ENCODE results near the gene FOXL2NB. TPM values are rescaled to one million over a fixed set of nuclear protein-coding genes. Genes with fewer than 3 reads are reported as not detected.

The FOXL2NB gene
- total RNA-seq, 3 donors from 2014 or later = 0.33 TPM; not detected in 2

DNA sequence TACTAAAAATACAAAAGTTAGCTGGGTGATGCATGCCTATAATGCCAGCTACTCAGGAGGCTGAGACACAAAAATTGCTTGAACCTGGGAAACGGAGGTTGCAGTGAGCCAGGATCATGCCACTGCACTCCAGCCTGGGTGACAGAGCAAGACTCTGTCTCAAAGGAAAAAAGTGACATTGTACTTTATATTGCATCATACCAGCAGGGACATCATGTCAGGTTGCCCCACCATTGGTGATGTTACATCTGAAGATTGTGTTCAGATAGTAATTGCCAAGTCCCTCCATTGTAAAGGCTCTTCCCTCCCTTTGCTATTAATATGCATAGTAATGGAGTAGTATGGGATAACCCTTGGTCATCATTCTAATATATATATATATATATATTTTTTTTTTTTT lies 44.8 kb upstream of the FOXL2NB start:
- TF ChIP-seq POLR2A (IDR thresholded peaks at IDR 0.05) (no peak), POLR2AphosphoS5 (IDR thresholded peaks at IDR 0.05) (no peak), CTCF (IDR thresholded peaks at IDR 0.05) (no peak)
- Histone ChIP-seq H3K9me3 (no peaks in the 10 kb centered on the region), H3K36me3 (no peaks in the 10 kb centered on the region), H3K27me3 (no peaks in the 10 kb centered on the region), H3K27ac (no peak overlapping the region), H3K4me1 (no peaks in the 10 kb centered on the region), H3K4me3 (no peak overlapping the region)
- no peak for DNase-seq (ENCODE audit: low spot score in 2 of 2)
- intact Hi-C loops (cut with DNase I; ENCODE audit: low total_unique reads) = no loop called here

DNA sequence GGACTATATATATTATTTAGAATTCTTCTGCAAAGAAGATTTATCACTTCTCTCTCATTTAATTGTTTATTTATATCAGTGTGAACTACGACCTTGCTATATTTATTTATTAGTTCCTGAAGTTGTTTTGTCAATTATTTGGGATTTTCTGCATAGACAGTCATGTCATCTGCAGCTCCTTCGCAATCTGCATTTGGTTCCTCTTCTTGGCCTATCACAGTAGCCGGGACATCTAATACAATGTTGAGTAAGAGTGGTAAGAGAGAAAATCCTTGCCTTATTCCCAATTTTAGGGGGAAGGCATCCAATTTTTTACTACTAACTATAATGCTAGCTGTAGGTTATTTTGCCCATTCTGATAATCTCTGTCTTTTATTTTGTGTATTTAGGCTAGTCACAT lies 39.5 kb upstream of the FOXL2NB start:
- Histone ChIP-seq H3K4me1 (no peaks in the 10 kb centered on the region), H3K36me3 (no peaks in the 10 kb centered on the region), H3K27ac (no peak overlapping the region), H3K9me3 (no peaks in the 10 kb centered on the region), H3K4me3 (no peak overlapping the region), H3K27me3 (no peaks in the 10 kb centered on the region)
- intact Hi-C loops (cut with DNase I; ENCODE audit: low total_unique reads) = no loop called here
- no peak for TF ChIP-seq CTCF (IDR thresholded peaks at IDR 0.05)
- no peak for TF ChIP-seq POLR2A (IDR thresholded peaks at IDR 0.05)
- no peak for TF ChIP-seq POLR2AphosphoS5 (IDR thresholded peaks at IDR 0.05)
- DNase-seq (ENCODE audit: low spot score in 2 of 2) = no peak

- H3K27me3 ChIP-seq = no peaks in the 10 kb centered on the region
- intact Hi-C loops (cut with DNase I; ENCODE audit: low total_unique reads) = no loop called here
- no peak overlapping the region for H3K4me3 ChIP-seq
- no peaks in the 10 kb centered on the region for H3K9me3 ChIP-seq
- H3K27ac ChIP-seq = no peak overlapping the region
- H3K4me1 ChIP-seq = no peaks in the 10 kb centered on the region
- DNase-seq (ENCODE audit: low spot score in 2 of 2) = no peak
- no peaks in the 10 kb centered on the region for H3K36me3 ChIP-seq
- TF ChIP-seq POLR2A (IDR thresholded peaks at IDR 0.05) (no peak), CTCF (IDR thresholded peaks at IDR 0.05) (no peak), POLR2AphosphoS5 (IDR thresholded peaks at IDR 0.05) (no peak)
These were observed 38.2 kb upstream of the FOXL2NB start for GRCh38 chr3:138908846-138909245.

DNA sequence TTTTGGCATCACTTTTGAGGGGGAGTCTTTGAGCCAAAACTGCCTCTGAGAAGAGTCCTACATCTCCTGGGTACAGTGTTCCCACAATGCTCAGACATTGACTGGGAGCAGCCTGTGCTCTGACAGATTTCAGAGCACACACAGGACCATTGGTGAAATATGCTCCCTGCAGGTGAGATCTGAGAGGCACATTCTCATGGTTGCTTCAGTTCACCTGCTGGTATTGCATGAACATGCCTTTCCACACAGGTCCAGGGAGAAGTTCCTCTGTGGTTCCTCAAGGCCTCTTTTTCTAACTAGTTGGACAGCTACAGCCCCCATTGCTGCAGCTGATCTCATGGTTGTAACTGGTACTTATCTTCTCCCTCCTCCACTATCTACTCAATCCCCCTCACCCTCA lies 37.1 kb upstream of the FOXL2NB start:
- no peak overlapping the region for H3K4me3 ChIP-seq
- no peaks in the 10 kb centered on the region for H3K4me1 ChIP-seq
- intact Hi-C loops (cut with DNase I; ENCODE audit: low total_unique reads) = loop anchor here (10.0 kb wide), 1 partner anchor 215 kb away; no protein-coding TSS in a partner anchor
- TF ChIP-seq CTCF (IDR thresholded peaks at IDR 0.05) (no peak), POLR2A (IDR thresholded peaks at IDR 0.05) (no peak), POLR2AphosphoS5 (IDR thresholded peaks at IDR 0.05) (no peak)
- no peak overlapping the region for H3K27ac ChIP-seq
- no peaks in the 10 kb centered on the region for H3K9me3 ChIP-seq
- no peak for DNase-seq (ENCODE audit: low spot score in 2 of 2)
- H3K36me3 ChIP-seq = no peaks in the 10 kb centered on the region
- H3K27me3 ChIP-seq = no peaks in the 10 kb centered on the region

DNA sequence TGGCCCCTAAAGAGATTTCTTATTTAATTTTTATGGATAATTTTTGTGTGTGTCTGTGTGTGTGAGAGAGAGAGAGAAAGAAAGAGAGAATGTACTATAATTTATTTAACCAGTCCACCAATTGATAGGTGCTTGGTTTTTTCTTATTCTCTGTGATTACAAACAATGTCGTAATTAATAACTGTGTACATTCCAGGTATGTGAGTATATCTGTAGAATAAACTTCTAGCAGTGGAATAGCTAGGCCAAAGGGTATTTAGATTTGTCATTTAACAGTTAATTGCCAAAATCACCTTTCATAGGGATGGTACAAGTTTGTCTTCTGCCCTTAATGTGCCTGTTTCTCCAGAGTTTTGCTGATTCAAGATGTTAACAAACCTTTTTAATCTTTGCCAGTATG lies 35.4 kb upstream of the FOXL2NB start:
- H3K36me3 ChIP-seq = no peaks in the 10 kb centered on the region
- intact Hi-C loops (cut with DNase I; ENCODE audit: low total_unique reads) = loop anchor here (10.0 kb wide), 1 partner anchor 217 kb away; no protein-coding TSS in a partner anchor
- H3K4me3 ChIP-seq = no peak overlapping the region
- no peaks in the 10 kb centered on the region for H3K27me3 ChIP-seq
- TF ChIP-seq POLR2A (IDR thresholded peaks at IDR 0.05) (no peak), POLR2AphosphoS5 (IDR thresholded peaks at IDR 0.05) (no peak), CTCF (IDR thresholded peaks at IDR 0.05) (no peak)
- DNase-seq (ENCODE audit: low spot score in 2 of 2) = no peak
- H3K27ac ChIP-seq = no peak overlapping the region
- H3K9me3 ChIP-seq = no peaks in the 10 kb centered on the region
- no peaks in the 10 kb centered on the region for H3K4me1 ChIP-seq
